GM12891 (cell line): ENCODE results near the gene MGAT5.
A peak's percentile ranks its signal among the peaks of the same experiment; 100 is the strongest.
"Not testable (repeated sequence)": the region's sequence is repeated elsewhere in the genome, so short reads cannot be mapped to it uniquely, and the experiment has no call there.

Source experiments
- DNase-seq: peaks from one replicate; pipeline ENCODE4 v3.0.0; 2011; ENCODE audit warnings: low spot score; ENCODE audit not compliant: insufficient read length
- FAIRE-seq: peaks from 2 replicates; lab custom pipeline; 2011; peaks lifted over from hg19 to GRCh38; lab: Jason Lieb, UNC
- PAX5 ChIP-seq: IDR thresholded peaks from 2 replicates; pipeline ENCODE4 v1.6.1; 2011; ENCODE audit warnings: low read length, moderate library complexity, mild to moderate bottlenecking; ENCODE audit not compliant: insufficient read depth, severe bottlenecking
- POLR2A ChIP-seq: IDR thresholded peaks from 2 replicates; pipeline ENCODE4 v1.6.1; 2011; ENCODE audit warnings: low read depth, low read length, control low read depth
- POLR2AphosphoS5 ChIP-seq: IDR thresholded peaks from 2 replicates; pipeline ENCODE4 v1.6.1; 2011; ENCODE audit warnings: low read depth, low read length, control low read depth
- POU2F2 ChIP-seq: IDR thresholded peaks from 2 replicates; pipeline ENCODE4 v1.6.1; 2011; ENCODE audit warnings: low read depth, mild to moderate bottlenecking, control low read depth, low read length, moderate library complexity
- SPI1 ChIP-seq: IDR thresholded peaks from 2 replicates; pipeline ENCODE4 v1.6.1; 2011; ENCODE audit warnings: low read depth, low read length, control low read depth
- TAF1 ChIP-seq: IDR thresholded peaks from 2 replicates; pipeline ENCODE4 v1.6.1; 2011; ENCODE audit warnings: low read depth, low read length, control low read depth

MGAT5 gene

GRCh38 chr2:134283661-134284060 lies 29.8 kb downstream of the MGAT5 start:
- DNase-seq (no peak), FAIRE-seq (no peak)
- TF ChIP-seq SPI1, result no peak
- TF ChIP-seq POLR2AphosphoS5, result no peak
- no peak for TF ChIP-seq PAX5
- TF ChIP-seq TAF1, result no peak
- no peak for TF ChIP-seq POU2F2
- no peak for TF ChIP-seq POLR2A

- no peak for TF ChIP-seq SPI1
- no peak for TF ChIP-seq PAX5
- no peak for TF ChIP-seq POU2F2
- no peak for TF ChIP-seq TAF1
- no peak for TF ChIP-seq POLR2A
- no peak for TF ChIP-seq POLR2AphosphoS5
- DNase-seq (no peak), FAIRE-seq (no peak)
These were observed 30.3 kb downstream of the MGAT5 start for GRCh38 chr2:134284119-134284670.

- FAIRE-seq, result peak; percentile 81
- no peak for DNase-seq
- TF ChIP-seq PAX5 (no peak), POU2F2 (no peak), POLR2AphosphoS5 (no peak), SPI1 (0 out of 2 replicates have a peak, but pooled peaks have one; percentile 6), POLR2A (no peak), TAF1 (no peak)
These were observed 33.5 kb downstream of the MGAT5 start for GRCh38 chr2:134287323-134287722.

- DNase-seq (no peak), FAIRE-seq (no peak)
- no peak for TF ChIP-seq SPI1
- TF ChIP-seq TAF1, result no peak
- TF ChIP-seq POLR2A, result no peak
- TF ChIP-seq POLR2AphosphoS5, result no peak
These were observed 34.9 kb downstream of the MGAT5 start for GRCh38 chr2:134288814-134289213.

GRCh38 chr2:134289225-134289624 lies 35.4 kb downstream of the MGAT5 start:
- FAIRE-seq (no peak), DNase-seq (no peak)
- no peak for TF ChIP-seq POLR2AphosphoS5
- TF ChIP-seq PAX5, result no peak
- no peak for TF ChIP-seq POLR2A
- TF ChIP-seq POU2F2, result no peak
- no peak for TF ChIP-seq SPI1

GRCh38 chr2:134290358-134290757 lies 36.5 kb downstream of the MGAT5 start:
- peak; percentile 89 for FAIRE-seq
- no peak for DNase-seq
- TF ChIP-seq TAF1, result no peak
- peak; percentile 74 for TF ChIP-seq SPI1
- no peak for TF ChIP-seq POLR2A
- peak; percentile 58; the same call in 1 of the 2 replicates for TF ChIP-seq POU2F2
- no peak for TF ChIP-seq POLR2AphosphoS5
- TF ChIP-seq PAX5, result no peak

- no peak for DNase-seq
- no peak for TF ChIP-seq SPI1
- TF ChIP-seq PAX5, result no peak
- no peak for TF ChIP-seq POU2F2
- no peak for TF ChIP-seq TAF1
- no peak for FAIRE-seq
These were observed 38.6 kb downstream of the MGAT5 start for GRCh38 chr2:134292514-134292913.

- DNase-seq (no peak), FAIRE-seq (peak; percentile 91)
- TF ChIP-seq POLR2A (no peak), POU2F2 (no peak), TAF1 (no peak), SPI1 (peak; percentile 61), POLR2AphosphoS5 (no peak), PAX5 (no peak)
These were observed 40.1 kb downstream of the MGAT5 start for GRCh38 chr2:134293719-134294537.

GRCh38 chr2:134294598-134294997 lies 40.7 kb downstream of the MGAT5 start:
- DNase-seq, result not testable (repeated sequence)
- peak; percentile 23 for FAIRE-seq
- peak; percentile 42 for TF ChIP-seq SPI1

- no peak for FAIRE-seq
These were observed 41.6 kb downstream of the MGAT5 start for GRCh38 chr2:134295441-134295840.

More at GRCh38 chr2:134295441-134295840, 41.6 kb downstream of the MGAT5 start:
- TF ChIP-seq TAF1 (no peak), PAX5 (no peak), POLR2A (no peak), POLR2AphosphoS5 (no peak), POU2F2 (no peak), SPI1 (no peak)
- DNase-seq, result no peak
